Right lobe of liver (tissue), 4 donors: Measurements from ENCODE around the gene GALNT17.
"Not testable (repeated sequence)": the region's sequence is repeated elsewhere in the genome, so short reads cannot be mapped to it uniquely, and the experiment has no call there.

Experiments
- CTCF ChIP-seq, 4 donors: fragments of 200-600 bp in 3 of 4; fragments of 450-650 bp in 1 of 4; IDR thresholded peaks; one replicate each; pipeline versions ENCODE4 v1.5.1 to v1.8.0; 2016 to 2022; ENCODE audit warnings: antibody characterized with exemption in 4 of 4, mild to moderate bottlenecking in 2 of 4
- POLR2A ChIP-seq: fragments of 450-650 bp; IDR thresholded peaks from one replicate; pipeline ENCODE4 v1.6.1; 2017; ENCODE audit warnings: antibody characterized with exemption, mild to moderate bottlenecking
- donor health status: DM: no; HTN: no; CAD: no.
- donor health status: DM: no; HTN: no; CAD: no.
- donor health status: DM: no; HTN: yes; CAD: no.

GRCh38 chr7:71592388-71592787 is 460.4 kb downstream of the GALNT17 start:
- not testable (repeated sequence) for TF ChIP-seq CTCF (IDR thresholded peaks at IDR 0.05); POLR2A
